Measurements from ENCODE around the gene POLH. TPM values are rescaled to one million over a fixed set of nuclear protein-coding genes. Genes with fewer than 3 reads are reported as not detected.

The POLH gene
- total and polyA plus RNA-seq, 2 donors (not counting 3 experiments of a cell fraction or from before 2014, with no cell fraction given): 9.3 to 36.6 TPM

GRCh38 chr6:43544461-43544860 is 31.5 kb upstream of the POLH start:
- TF ChIP-seq EZH2 (IDR thresholded peaks at IDR 0.05; ENCODE audit: borderline replicate concordance, low read depth, low read length, severe bottlenecking): no peak
- no peak for TF ChIP-seq MAX (IDR thresholded peaks at IDR 0.05; ENCODE audit: insufficient read depth, insufficient read length)
- TF ChIP-seq JUN (IDR thresholded peaks at IDR 0.05; ENCODE audit: borderline replicate concordance, insufficient read depth, insufficient read length, low read depth): no peak
- TF ChIP-seq POLR2A (IDR thresholded peaks at IDR 0.05; ENCODE audit: low read depth, low read length): no peak
- TF ChIP-seq GATA2 (IDR thresholded peaks at IDR 0.05; ENCODE audit: insufficient read depth, insufficient read length, low read depth, low read length): no peak
- TF ChIP-seq CTCF (IDR thresholded peaks at IDR 0.05; ENCODE audit: extremely low read depth in 1 of 2, insufficient read depth in 1 of 2, low read depth in 1 of 2, low read length in 2 of 2): no peak
- no peak for TF ChIP-seq FOS (IDR thresholded peaks at IDR 0.05; ENCODE audit: borderline replicate concordance, insufficient read depth, low read length)
- no peak for TF ChIP-seq POLR2AphosphoS5 (IDR thresholded peaks at IDR 0.05; ENCODE audit: insufficient read depth, low read depth, low read length)
- TF ChIP-seq MYC (IDR thresholded peaks at IDR 0.05; ENCODE audit: low read depth, low read length): no peak
- intact Hi-C loops (cut with micrococcal nuclease): no loop called here
- POLR2A ChIA-PET: no interaction called here
- H3K9me3 ChIP-seq (replicated peaks; ENCODE audit: control insufficient read depth, insufficient read depth, low read length): no peaks in the 10 kb centered on the region
- dilution Hi-C loops (cut with MboI; ENCODE audit: extremely low pct_ligation_motif_present, low sequenced_read_pairs): no loop called here
- no peak overlapping the region for H3K27ac ChIP-seq (ENCODE audit: insufficient read depth, low read depth, low read length)
- no peaks in the 10 kb centered on the region for H3K27me3 ChIP-seq (ENCODE audit: control insufficient read depth in 2 of 2, insufficient read depth in 2 of 2, low read length in 2 of 2)
- H3K4me1 ChIP-seq (ENCODE audit: control insufficient read depth, extremely low read depth, insufficient read depth, low read length): no peaks in the 10 kb centered on the region
- peaks cover 9 to 18% of the 10 kb centered on the region in 2 experiments for H3K36me3 ChIP-seq (ENCODE audit: control insufficient read depth in 2 of 2, extremely low read depth in 1 of 2, insufficient read depth in 2 of 2, low read length in 2 of 2)
- CTCF ChIA-PET: no interaction called here
- no peaks in the 10 kb centered on the region for H4K20me1 ChIP-seq (replicated peaks; ENCODE audit: control insufficient read depth, extremely low read depth, insufficient read depth, low read length)
- H3K9ac ChIP-seq (replicated peaks; ENCODE audit: extremely low read depth, insufficient read depth, low read length): no peak overlapping the region
- FAIRE-seq (no peak), DNase-seq (ENCODE audit: low read depth, low spot score) (no peak)
- H3K4me3 ChIP-seq (replicated peaks in 1 of 3; ENCODE audit: insufficient read depth in 1 of 3, low read depth in 1 of 3, low read length in 3 of 3): no peak overlapping the region
- H3K79me2 ChIP-seq (ENCODE audit: control insufficient read depth, insufficient read depth, low read length): no peaks in the 10 kb centered on the region
- no TSS peak for BruUV-seq (replicated peaks)
- H3K9me1 ChIP-seq (replicated peaks; ENCODE audit: control insufficient read depth, extremely low read depth, insufficient read depth, low read length): no peaks in the 10 kb centered on the region
- H3K4me2 ChIP-seq (ENCODE audit: insufficient read depth, low read length): no peak overlapping the region
- H2AFZ ChIP-seq (ENCODE audit: low read depth, low read length): no peak overlapping the region
